Astrocyte (in vitro differentiated cells and primary cell): ENCODE measurements around the gene BLVRA.

Experiments used
- EZH2 ChIP-seq: IDR thresholded peaks from 2 replicates; pipeline ENCODE4 v1.6.1; 2012; ENCODE audit warnings: mild to moderate bottlenecking, low read length, inconsistent platforms; ENCODE audit not compliant: insufficient read depth
- TF ChIP-seq, protein P1 (sequence below): IDR thresholded peaks from 2 replicates; pipeline ENCODE4 v1.5.1; 2011; ENCODE audit warnings: low read depth, mild to moderate bottlenecking, inconsistent platforms, low read length, moderate library complexity; ENCODE audit not compliant: insufficient read depth

DNA sequence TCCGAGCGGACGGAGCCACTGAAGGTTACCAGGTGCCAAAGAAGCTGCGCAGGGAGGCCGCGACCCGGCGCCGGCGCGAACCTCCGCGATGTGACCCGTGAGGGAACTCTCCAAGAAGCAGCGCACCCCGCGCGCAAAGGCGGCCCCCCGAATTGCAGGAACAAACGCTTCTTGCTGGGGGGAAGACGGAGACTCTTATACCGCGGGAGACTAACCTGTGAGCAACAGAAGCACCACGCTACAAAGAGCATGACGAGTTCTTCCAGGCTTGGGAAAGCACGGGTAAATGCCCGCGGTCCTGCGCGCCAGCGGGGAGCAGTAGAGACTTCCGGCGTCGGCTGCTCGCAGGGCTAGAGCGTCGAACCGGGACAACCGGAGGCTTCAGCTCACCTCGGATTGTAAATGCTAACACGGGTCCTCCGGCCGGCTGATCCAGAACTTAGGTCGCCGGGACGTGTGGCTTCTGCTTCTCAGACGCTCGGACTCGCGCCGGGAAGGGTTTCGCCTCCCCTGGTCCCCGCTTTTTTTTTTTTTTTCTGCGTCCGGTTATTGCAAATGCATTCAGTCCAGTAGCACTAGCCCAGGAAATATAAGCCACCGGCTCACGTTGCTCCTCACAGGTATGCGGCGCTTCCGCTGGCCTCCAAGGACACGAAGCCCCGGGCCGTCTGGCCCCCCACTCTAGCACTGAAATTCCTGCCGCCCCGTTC, 29.1 kb upstream of the BLVRA start, which contains the start of gene COA1:
- TF ChIP-seq, protein P1, sequence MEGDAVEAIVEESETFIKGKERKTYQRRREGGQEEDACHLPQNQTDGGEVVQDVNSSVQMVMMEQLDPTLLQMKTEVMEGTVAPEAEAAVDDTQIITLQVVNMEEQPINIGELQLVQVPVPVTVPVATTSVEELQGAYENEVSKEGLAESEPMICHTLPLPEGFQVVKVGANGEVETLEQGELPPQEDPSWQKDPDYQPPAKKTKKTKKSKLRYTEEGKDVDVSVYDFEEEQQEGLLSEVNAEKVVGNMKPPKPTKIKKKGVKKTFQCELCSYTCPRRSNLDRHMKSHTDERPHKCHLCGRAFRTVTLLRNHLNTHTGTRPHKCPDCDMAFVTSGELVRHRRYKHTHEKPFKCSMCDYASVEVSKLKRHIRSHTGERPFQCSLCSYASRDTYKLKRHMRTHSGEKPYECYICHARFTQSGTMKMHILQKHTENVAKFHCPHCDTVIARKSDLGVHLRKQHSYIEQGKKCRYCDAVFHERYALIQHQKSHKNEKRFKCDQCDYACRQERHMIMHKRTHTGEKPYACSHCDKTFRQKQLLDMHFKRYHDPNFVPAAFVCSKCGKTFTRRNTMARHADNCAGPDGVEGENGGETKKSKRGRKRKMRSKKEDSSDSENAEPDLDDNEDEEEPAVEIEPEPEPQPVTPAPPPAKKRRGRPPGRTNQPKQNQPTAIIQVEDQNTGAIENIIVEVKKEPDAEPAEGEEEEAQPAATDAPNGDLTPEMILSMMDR = no peak
- TF ChIP-seq EZH2 = no peak
